SK-N-SH (cell line): ENCODE results near the gene LPCAT1. TPM values are rescaled to one million over a fixed set of nuclear protein-coding genes. Genes with fewer than 3 reads are reported as not detected.

ENCODE experiments used
- CTCF ChIA-PET: fragments of 300-600, 350-600 bp; formaldehyde crosslinking; extraction: SDS; loops from one replicate; lab custom pipeline; 2021; lab: Yijun Ruan, JAX
- POLR2A ChIA-PET: fragments of 350-600 bp; sonication (Branson Sonifier 250); formaldehyde crosslinking; extraction: SDS; loops from one replicate; lab custom pipeline; 2020; ENCODE audit warnings: antibody characterized with exemption, inconsistent platforms; lab: Yijun Ruan, JAX
- DNase-seq: peaks from one replicate; pipeline ENCODE4 v3.0.0; 2012
- H2AFZ ChIP-seq: fragments of 200-600 bp; sonication (generic); 2 replicates; pipeline ENCODE4 v1.8.1; 2016; ENCODE audit warnings: antibody characterized with exemption, mild to moderate bottlenecking, low read depth
- H3F3A ChIP-seq: fragments of 200-600 bp; sonication (generic); replicated peaks from 2 replicates; pipeline ENCODE3; 2016; ENCODE audit warnings: antibody characterized with exemption, mild to moderate bottlenecking; ENCODE audit not compliant: insufficient read depth
- H3K27ac ChIP-seq, 2 experiments: fragments of 200-500 bp in 1 of 2; fragments of 200-600 bp in 1 of 2; sonication (Bioruptor generic) in 1 of 2; sonication (generic), shearing (Covaris generic) in 1 of 2; 2 replicates each; pipeline versions ENCODE4 v1.5.1 to v1.6.1; 2014 to 2016; ENCODE audit warnings: low read depth in 2 of 2, inconsistent platforms in 1 of 2, low read length in 1 of 2, mild to moderate bottlenecking in 1 of 2, mixed read lengths in 1 of 2
- H3K27me3 ChIP-seq: fragments of 200-600 bp; sonication (generic), shearing (Covaris generic); 2 replicates; pipeline ENCODE4 v1.6.1; 2016; ENCODE audit warnings: mixed run types; ENCODE audit not compliant: insufficient read depth
- H3K36me3 ChIP-seq, 2 experiments: fragments of 200-500 bp in 1 of 2; fragments of 200-600 bp in 1 of 2; sonication (Bioruptor generic) in 1 of 2; sonication (generic) in 1 of 2; replicated peaks in 1 of 2; 2 replicates each; pipeline versions ENCODE3 to v1.5.1; 2014 to 2016; ENCODE audit warnings: low read length in 1 of 2, mild to moderate bottlenecking in 1 of 2; ENCODE audit not compliant: insufficient read depth in 2 of 2, control insufficient read depth in 1 of 2
- H3K4me1 ChIP-seq, 2 experiments: fragments of 200-500 bp in 1 of 2; fragments of 200-600 bp in 1 of 2; sonication (Bioruptor generic) in 1 of 2; sonication (generic), shearing (Covaris generic) in 1 of 2; 2 replicates each; pipeline versions ENCODE4 v1.5.1 to v1.6.1; 2014 to 2016; ENCODE audit warnings: low read depth in 1 of 2, low read length in 1 of 2, mixed run types in 1 of 2; ENCODE audit not compliant: insufficient read depth in 2 of 2, control insufficient read depth in 1 of 2
- H3K4me2 ChIP-seq: fragments of 200-600 bp; sonication (generic), shearing (Covaris generic); 2 replicates; pipeline ENCODE4 v1.6.1; 2017; ENCODE audit warnings: mixed run types
- H3K4me3 ChIP-seq, 2 experiments: fragments of 200-500 bp in 1 of 2; fragments of 200-600 bp in 1 of 2; sonication (Bioruptor generic) in 1 of 2; sonication (generic), shearing (Covaris generic) in 1 of 2; 2 replicates each; pipeline versions ENCODE4 v1.5.1 to v1.8.1; 2014 to 2016; ENCODE audit warnings: low read depth in 2 of 2, inconsistent platforms in 1 of 2, low read length in 1 of 2, mild to moderate bottlenecking in 1 of 2, mixed read lengths in 1 of 2, moderate library complexity in 1 of 2
- H3K79me2 ChIP-seq: fragments of 200-600 bp; sonication (generic); 2 replicates; pipeline ENCODE4 v1.8.1; 2017; ENCODE audit warnings: mild to moderate bottlenecking; ENCODE audit not compliant: insufficient read depth
- H3K9ac ChIP-seq: fragments of 200-600 bp; sonication (generic); 2 replicates; pipeline ENCODE4 v1.6.1; 2017; ENCODE audit warnings: mixed run types
- H3K9me2 ChIP-seq: fragments of 200-600 bp; sonication (generic); 2 replicates; pipeline ENCODE4 v1.6.1; 2017; ENCODE audit warnings: mixed run types
- H3K9me3 ChIP-seq: fragments of 200-600 bp; sonication (generic); 2 replicates; pipeline ENCODE4 v1.6.1; 2017; ENCODE audit warnings: mixed run types, mild to moderate bottlenecking, moderate library complexity
- H4K20me1 ChIP-seq: fragments of 200-600 bp; sonication (generic); 2 replicates; pipeline ENCODE4 v1.6.1; 2017; ENCODE audit warnings: mild to moderate bottlenecking, mixed run types; ENCODE audit not compliant: insufficient read depth
- GATA2 ChIP-seq: sonication (generic); formaldehyde crosslinking; IDR thresholded peaks from 2 replicates; pipeline ENCODE4 v1.5.0; 2020; ENCODE audit warnings: mild to moderate bottlenecking, missing genetic modification reagents
- MAX ChIP-seq: IDR thresholded peaks from 2 replicates; pipeline ENCODE4 v1.4.0; 2012; ENCODE audit warnings: low read depth
- NFIC ChIP-seq: IDR thresholded peaks from 2 replicates; pipeline ENCODE4 v1.4.0; 2012; ENCODE audit warnings: borderline replicate concordance
- RCOR1 ChIP-seq: fragments of 150-350 bp; IDR thresholded peaks from 2 replicates; pipeline ENCODE4 v1.6.1; 2017; ENCODE audit warnings: antibody characterized with exemption, low read length
- RFX5 ChIP-seq: IDR thresholded peaks from 2 replicates; pipeline ENCODE4 v1.6.1; 2012; ENCODE audit warnings: mild to moderate bottlenecking, improper control_type of control experiment, low read length
- RXRA ChIP-seq: IDR thresholded peaks from 2 replicates; pipeline ENCODE4 v1.4.0; 2012; ENCODE audit warnings: low read depth, mild to moderate bottlenecking, borderline replicate concordance
- TCF12 ChIP-seq: IDR thresholded peaks from 2 replicates; pipeline ENCODE4 v1.4.0; 2012
- TEAD4 ChIP-seq: IDR thresholded peaks from 2 replicates; pipeline ENCODE4 v1.4.0; 2012; ENCODE audit warnings: mild to moderate bottlenecking, borderline replicate concordance; ENCODE audit not compliant: insufficient read depth
- USF1 ChIP-seq: IDR thresholded peaks from 2 replicates; pipeline ENCODE4 v1.4.0; 2012; ENCODE audit warnings: low read depth, borderline replicate concordance
- YY1 ChIP-seq: IDR thresholded peaks from 2 replicates; pipeline ENCODE4 v1.4.0; 2012; ENCODE audit warnings: low read depth, mild to moderate bottlenecking
- ZBTB33 ChIP-seq: IDR thresholded peaks from 2 replicates; pipeline ENCODE4 v1.4.0; 2012; ENCODE audit warnings: low read depth, borderline replicate concordance
- WGBS: methylation state at CpG from one replicate; pipeline ENCODE4 v1.1.6; 2017; ENCODE audit warnings: low lambda C conversion rate; 5-methylcytosine and 5-hydroxymethylcytosine counted together
- polyA plus RNA-seq, 3 experiments: library from polyadenylated mRNA; depleted of rRNA; stranded (reverse); fragments of >200 nt; gene quantifications; 2 replicates each; pipeline ENCODE4 v1.2.3, GENCODE V29; 2012
- TF ChIP-seq, protein P1 (sequence below): fragments of 200-600 bp; sonication (generic); IDR thresholded peaks from 2 replicates; pipeline ENCODE4 v1.6.1; 2017; ENCODE audit warnings: antibody characterized with exemption, mild to moderate bottlenecking, moderate library complexity
- TF ChIP-seq, protein P2 (sequence below): IDR thresholded peaks from 2 replicates; pipeline ENCODE4; 2012
- TF ChIP-seq, protein P3 (sequence below): fragments of 150-350 bp; IDR thresholded peaks from 2 replicates; pipeline ENCODE4 v1.6.1; 2017; ENCODE audit warnings: antibody characterized with exemption, low read length, low read depth, borderline replicate concordance

The LPCAT1 gene
- polyA plus RNA-seq, 1 of the 3 experiments (the other 2 are of a cell fraction): 42.3 TPM

- whole genome bisulfite sequencing: 64% methylated on average over 8 of the region's 8 CpGs
- Histone ChIP-seq H3K27me3 (peaks cover 4% of the 10 kb centered on the region; the same call in 1 of the 2 replicates), H4K20me1 (no peaks in the 10 kb centered on the region), H3K9me3 (no peaks in the 10 kb centered on the region), H3K27ac (no peak overlapping the region), H3K9ac (no peak overlapping the region), H3K4me2 (no peak overlapping the region), H3K4me1 (peaks cover 0 to 2% of the 10 kb centered on the region in 2 experiments; a peak in 1 of 4 replicates), H3K36me3 (no peaks in the 10 kb centered on the region), H3F3A (peaks cover 13% of the 10 kb centered on the region), H3K4me3 (no peak overlapping the region), H3K9me2 (no peaks in the 10 kb centered on the region), H2AFZ (no peak overlapping the region), H3K79me2 (no peaks in the 10 kb centered on the region)
- ChIA-PET POLR2A (no interaction called here), CTCF (no interaction called here)
- TF ChIP-seq RFX5 (no peak), ZBTB33 (no peak), TCF12 (no peak), RCOR1 (no peak), TEAD4 (no peak), RXRA (no peak)
- TF ChIP-seq, protein P1, sequence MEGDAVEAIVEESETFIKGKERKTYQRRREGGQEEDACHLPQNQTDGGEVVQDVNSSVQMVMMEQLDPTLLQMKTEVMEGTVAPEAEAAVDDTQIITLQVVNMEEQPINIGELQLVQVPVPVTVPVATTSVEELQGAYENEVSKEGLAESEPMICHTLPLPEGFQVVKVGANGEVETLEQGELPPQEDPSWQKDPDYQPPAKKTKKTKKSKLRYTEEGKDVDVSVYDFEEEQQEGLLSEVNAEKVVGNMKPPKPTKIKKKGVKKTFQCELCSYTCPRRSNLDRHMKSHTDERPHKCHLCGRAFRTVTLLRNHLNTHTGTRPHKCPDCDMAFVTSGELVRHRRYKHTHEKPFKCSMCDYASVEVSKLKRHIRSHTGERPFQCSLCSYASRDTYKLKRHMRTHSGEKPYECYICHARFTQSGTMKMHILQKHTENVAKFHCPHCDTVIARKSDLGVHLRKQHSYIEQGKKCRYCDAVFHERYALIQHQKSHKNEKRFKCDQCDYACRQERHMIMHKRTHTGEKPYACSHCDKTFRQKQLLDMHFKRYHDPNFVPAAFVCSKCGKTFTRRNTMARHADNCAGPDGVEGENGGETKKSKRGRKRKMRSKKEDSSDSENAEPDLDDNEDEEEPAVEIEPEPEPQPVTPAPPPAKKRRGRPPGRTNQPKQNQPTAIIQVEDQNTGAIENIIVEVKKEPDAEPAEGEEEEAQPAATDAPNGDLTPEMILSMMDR: no peak
- TF ChIP-seq, protein P2, sequence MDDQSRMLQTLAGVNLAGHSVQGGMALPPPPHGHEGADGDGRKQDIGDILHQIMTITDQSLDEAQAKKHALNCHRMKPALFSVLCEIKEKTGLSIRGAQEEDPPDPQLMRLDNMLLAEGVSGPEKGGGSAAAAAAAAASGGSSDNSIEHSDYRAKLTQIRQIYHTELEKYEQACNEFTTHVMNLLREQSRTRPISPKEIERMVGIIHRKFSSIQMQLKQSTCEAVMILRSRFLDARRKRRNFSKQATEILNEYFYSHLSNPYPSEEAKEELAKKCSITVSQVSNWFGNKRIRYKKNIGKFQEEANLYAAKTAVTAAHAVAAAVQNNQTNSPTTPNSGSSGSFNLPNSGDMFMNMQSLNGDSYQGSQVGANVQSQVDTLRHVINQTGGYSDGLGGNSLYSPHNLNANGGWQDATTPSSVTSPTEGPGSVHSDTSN: no peak
- DNase-seq: no peak
These were observed 19.9 kb upstream of the LPCAT1 start for GRCh38 chr5:1543398-1544293.

DNA sequence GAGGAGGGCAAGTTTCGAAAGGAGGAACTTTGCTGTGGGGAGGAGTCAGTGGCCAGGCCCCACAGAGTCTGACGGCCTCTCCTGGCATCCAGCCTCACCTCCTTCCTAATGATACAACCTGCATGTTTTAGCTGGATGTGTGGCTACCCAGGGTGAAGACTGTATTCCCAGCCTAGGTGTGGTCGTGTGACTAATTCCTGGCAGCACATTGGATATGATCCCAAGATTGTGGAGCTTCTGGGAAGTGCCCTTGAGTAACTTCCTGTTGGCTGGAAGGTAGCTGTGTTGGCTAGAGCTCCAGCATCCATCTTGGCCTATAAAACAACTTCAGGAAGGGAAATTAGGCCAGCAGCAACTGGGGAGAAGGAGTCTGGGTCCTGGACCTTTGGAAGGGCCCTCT, 19.0 kb upstream of the LPCAT1 start:
- H3K4me1 ChIP-seq: no peaks in the 10 kb centered on the region
- DNase-seq: no peak
- 81% methylated on average over 2 of the region's 3 CpGs for WGBS
- H3K4me3 ChIP-seq: no peak overlapping the region
- ChIA-PET POLR2A (no interaction called here), CTCF (no interaction called here)
- TF ChIP-seq YY1: no peak
- TF ChIP-seq GATA2: no peak
- TF ChIP-seq, protein P3, sequence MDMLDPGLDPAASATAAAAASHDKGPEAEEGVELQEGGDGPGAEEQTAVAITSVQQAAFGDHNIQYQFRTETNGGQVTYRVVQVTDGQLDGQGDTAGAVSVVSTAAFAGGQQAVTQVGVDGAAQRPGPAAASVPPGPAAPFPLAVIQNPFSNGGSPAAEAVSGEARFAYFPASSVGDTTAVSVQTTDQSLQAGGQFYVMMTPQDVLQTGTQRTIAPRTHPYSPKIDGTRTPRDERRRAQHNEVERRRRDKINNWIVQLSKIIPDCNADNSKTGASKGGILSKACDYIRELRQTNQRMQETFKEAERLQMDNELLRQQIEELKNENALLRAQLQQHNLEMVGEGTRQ: no peak
- TF ChIP-seq USF1: no peak
- TF ChIP-seq NFIC: no peak
- no peak for TF ChIP-seq MAX
- TF ChIP-seq RXRA: no peak
- no peaks in the 10 kb centered on the region for H3K9me2 ChIP-seq
- no peaks in the 10 kb centered on the region for H3K27me3 ChIP-seq
- H3K4me2 ChIP-seq: no peak overlapping the region
- no peaks in the 10 kb centered on the region for H3K9me3 ChIP-seq
- no peak overlapping the region for H3K9ac ChIP-seq
- H3F3A ChIP-seq: peaks cover 13% of the 10 kb centered on the region
- no peaks in the 10 kb centered on the region for H3K36me3 ChIP-seq
- no peak overlapping the region for H3K27ac ChIP-seq
- no peaks in the 10 kb centered on the region for H3K79me2 ChIP-seq
- H4K20me1 ChIP-seq: no peaks in the 10 kb centered on the region
- H2AFZ ChIP-seq: no peak overlapping the region
